Measurements from ENCODE around the gene FAM78A.

DNA sequence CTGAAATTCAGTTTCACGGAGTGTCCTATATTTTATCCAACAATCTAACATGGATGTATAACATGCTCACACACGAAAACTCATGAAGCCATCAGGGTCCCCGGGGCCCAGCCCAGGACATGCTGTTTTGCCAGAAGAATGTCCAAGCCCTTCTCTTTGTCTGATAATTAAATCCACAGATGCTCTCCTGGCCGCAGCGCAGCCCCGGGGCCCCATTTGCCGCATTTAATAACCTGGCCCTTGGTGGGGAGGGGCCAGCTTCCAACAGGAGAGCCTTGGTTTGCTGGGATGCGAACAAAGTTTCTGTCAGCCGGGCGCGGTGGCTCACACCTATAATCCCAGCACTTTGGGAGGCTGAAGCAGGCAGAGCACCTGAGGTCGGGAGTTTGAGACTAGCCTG is 43.2 kb upstream of the FAM78A start:
- TF ChIP-seq, protein P1, sequence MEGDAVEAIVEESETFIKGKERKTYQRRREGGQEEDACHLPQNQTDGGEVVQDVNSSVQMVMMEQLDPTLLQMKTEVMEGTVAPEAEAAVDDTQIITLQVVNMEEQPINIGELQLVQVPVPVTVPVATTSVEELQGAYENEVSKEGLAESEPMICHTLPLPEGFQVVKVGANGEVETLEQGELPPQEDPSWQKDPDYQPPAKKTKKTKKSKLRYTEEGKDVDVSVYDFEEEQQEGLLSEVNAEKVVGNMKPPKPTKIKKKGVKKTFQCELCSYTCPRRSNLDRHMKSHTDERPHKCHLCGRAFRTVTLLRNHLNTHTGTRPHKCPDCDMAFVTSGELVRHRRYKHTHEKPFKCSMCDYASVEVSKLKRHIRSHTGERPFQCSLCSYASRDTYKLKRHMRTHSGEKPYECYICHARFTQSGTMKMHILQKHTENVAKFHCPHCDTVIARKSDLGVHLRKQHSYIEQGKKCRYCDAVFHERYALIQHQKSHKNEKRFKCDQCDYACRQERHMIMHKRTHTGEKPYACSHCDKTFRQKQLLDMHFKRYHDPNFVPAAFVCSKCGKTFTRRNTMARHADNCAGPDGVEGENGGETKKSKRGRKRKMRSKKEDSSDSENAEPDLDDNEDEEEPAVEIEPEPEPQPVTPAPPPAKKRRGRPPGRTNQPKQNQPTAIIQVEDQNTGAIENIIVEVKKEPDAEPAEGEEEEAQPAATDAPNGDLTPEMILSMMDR (IDR thresholded peaks at IDR 0.05) = no peak
- TF ChIP-seq POLR2A (IDR thresholded peaks at IDR 0.05) = no peak

All from ovary (tissue), 3 donors.